ENCODE results near the gene PDCD2L. TPM values are rescaled to one million over a fixed set of nuclear protein-coding genes. Genes with fewer than 3 reads are reported as not detected.

PDCD2L gene
- polyA plus RNA-seq, 1 donor (not counting 4 experiments of a cell fraction or from before 2014, with no cell fraction given), result 23.8 TPM

DNA sequence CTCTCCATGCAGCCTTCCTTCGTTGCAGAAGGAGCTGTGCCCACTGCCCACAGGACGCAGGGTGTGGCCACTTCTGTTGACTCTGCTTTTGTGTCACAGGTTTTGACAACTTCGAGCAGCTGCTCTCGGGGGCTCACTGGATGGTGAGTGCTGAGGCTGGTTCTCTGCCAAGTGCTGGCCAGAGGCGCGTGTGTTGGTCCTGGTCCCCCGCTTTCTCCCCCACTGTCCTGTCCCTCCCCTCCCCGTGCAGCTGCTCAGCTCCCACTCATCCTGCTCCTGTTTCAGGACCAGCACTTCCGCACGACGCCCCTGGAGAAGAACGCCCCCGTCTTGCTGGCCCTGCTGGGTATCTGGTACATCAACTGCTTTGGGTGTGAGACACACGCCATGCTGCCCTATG is 10.6 kb upstream of the PDCD2L start:
- Histone ChIP-seq H3K9me1 (ENCODE audit: control insufficient read depth, extremely low read depth, insufficient read depth, low read length) (no peaks in the 10 kb centered on the region), H3K27ac (ENCODE audit: control insufficient read depth, insufficient read depth, low read length) (no peak overlapping the region), H4K20me1 (ENCODE audit: control insufficient read depth, extremely low read depth, insufficient read depth, low read length) (no peaks in the 10 kb centered on the region), H3K79me2 (ENCODE audit: control insufficient read depth, insufficient read depth, low read length) (no peaks in the 10 kb centered on the region), H2AFZ (ENCODE audit: control insufficient read depth, low read length) (no peak overlapping the region), H3K27me3 (ENCODE audit: control insufficient read depth, extremely low read depth, insufficient read depth, low read length) (no peaks in the 10 kb centered on the region), H3K36me3 (ENCODE audit: control insufficient read depth in 2 of 2, extremely low read depth in 1 of 2, insufficient read depth in 2 of 2, low read length in 2 of 2) (peaks cover 59 to 68% of the 10 kb centered on the region in 2 experiments), H3K9me3 (ENCODE audit: control insufficient read depth, low read depth, low read length) (no peaks in the 10 kb centered on the region), H3K4me1 (ENCODE audit: control insufficient read depth, extremely low read depth, insufficient read depth, low read length) (no peaks in the 10 kb centered on the region), H3K4me2 (ENCODE audit: control insufficient read depth, extremely low read depth, insufficient read depth, low read depth, low read length) (no peak overlapping the region), H3K9ac (ENCODE audit: control insufficient read depth, extremely low read depth, insufficient read depth, low read length) (no peak overlapping the region), H3K4me3 (ENCODE audit: control insufficient read depth in 2 of 3, extremely low read depth in 1 of 3, insufficient read depth in 2 of 3, low read depth in 1 of 3, low read length in 3 of 3) (no peak overlapping the region)
- DNase-seq (ENCODE audit: low read depth, low spot score) (no peak), FAIRE-seq (no peak)
- TF ChIP-seq EZH2 (IDR thresholded peaks at IDR 0.05; ENCODE audit: low read length), result no peak
- TF ChIP-seq, protein P1, sequence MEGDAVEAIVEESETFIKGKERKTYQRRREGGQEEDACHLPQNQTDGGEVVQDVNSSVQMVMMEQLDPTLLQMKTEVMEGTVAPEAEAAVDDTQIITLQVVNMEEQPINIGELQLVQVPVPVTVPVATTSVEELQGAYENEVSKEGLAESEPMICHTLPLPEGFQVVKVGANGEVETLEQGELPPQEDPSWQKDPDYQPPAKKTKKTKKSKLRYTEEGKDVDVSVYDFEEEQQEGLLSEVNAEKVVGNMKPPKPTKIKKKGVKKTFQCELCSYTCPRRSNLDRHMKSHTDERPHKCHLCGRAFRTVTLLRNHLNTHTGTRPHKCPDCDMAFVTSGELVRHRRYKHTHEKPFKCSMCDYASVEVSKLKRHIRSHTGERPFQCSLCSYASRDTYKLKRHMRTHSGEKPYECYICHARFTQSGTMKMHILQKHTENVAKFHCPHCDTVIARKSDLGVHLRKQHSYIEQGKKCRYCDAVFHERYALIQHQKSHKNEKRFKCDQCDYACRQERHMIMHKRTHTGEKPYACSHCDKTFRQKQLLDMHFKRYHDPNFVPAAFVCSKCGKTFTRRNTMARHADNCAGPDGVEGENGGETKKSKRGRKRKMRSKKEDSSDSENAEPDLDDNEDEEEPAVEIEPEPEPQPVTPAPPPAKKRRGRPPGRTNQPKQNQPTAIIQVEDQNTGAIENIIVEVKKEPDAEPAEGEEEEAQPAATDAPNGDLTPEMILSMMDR (optimal IDR thresholded peaks at IDR 0.05 in 1 of 3, IDR thresholded peaks at IDR 0.05 in 1 of 3, conservative IDR thresholded peaks at IDR 0.05 in 1 of 3; ENCODE audit: extremely low read depth in 1 of 3, insufficient read depth in 2 of 3, low read length in 3 of 3), result no peak
- dilution Hi-C loops (cut with MboI; ENCODE audit: extremely low pct_ligation_motif_present, low sequenced_read_pairs), result no loop called here

DNA sequence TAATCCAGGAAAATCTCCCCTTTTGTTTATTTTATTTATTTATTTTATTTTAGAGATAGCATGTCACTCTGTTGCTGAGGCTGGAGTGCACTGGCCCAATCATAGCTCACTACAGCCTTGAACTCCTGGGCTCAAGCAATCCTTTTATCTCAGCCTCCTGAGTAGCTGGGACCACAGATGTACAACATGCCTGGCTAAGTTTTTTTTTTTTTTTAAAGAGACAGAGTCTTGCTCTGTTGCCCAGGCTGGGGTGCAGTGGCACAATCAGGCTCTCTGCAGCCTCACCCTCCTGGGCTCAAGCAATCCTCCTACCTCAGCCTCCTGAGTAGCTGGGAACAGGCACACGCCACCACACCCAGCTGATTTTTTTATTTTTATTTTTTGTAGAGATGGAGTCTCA is 6.3 kb upstream of the PDCD2L start:
- H3K27ac ChIP-seq (ENCODE audit: control insufficient read depth, insufficient read depth, low read length), result no peak overlapping the region
- no peaks in the 10 kb centered on the region for H3K79me2 ChIP-seq (ENCODE audit: control insufficient read depth, insufficient read depth, low read length)
- no peaks in the 10 kb centered on the region for H3K27me3 ChIP-seq (ENCODE audit: control insufficient read depth, extremely low read depth, insufficient read depth, low read length)
- no peak overlapping the region for H3K4me2 ChIP-seq (ENCODE audit: control insufficient read depth, extremely low read depth, insufficient read depth, low read depth, low read length)
- no peak overlapping the region for H3K4me3 ChIP-seq (ENCODE audit: control insufficient read depth in 2 of 3, extremely low read depth in 1 of 3, insufficient read depth in 2 of 3, low read depth in 1 of 3, low read length in 3 of 3)
- H2AFZ ChIP-seq (ENCODE audit: control insufficient read depth, low read length), result no peak overlapping the region
- H3K9ac ChIP-seq (ENCODE audit: control insufficient read depth, extremely low read depth, insufficient read depth, low read length), result no peak overlapping the region
- H3K36me3 ChIP-seq (ENCODE audit: control insufficient read depth in 2 of 2, extremely low read depth in 1 of 2, insufficient read depth in 2 of 2, low read length in 2 of 2), result peaks cover 29 to 51% of the 10 kb centered on the region in 2 experiments
- no peaks in the 10 kb centered on the region for H3K4me1 ChIP-seq (ENCODE audit: control insufficient read depth, extremely low read depth, insufficient read depth, low read length)
- dilution Hi-C loops (cut with MboI; ENCODE audit: extremely low pct_ligation_motif_present, low sequenced_read_pairs), result no loop called here
- TF ChIP-seq, protein P1 (optimal IDR thresholded peaks at IDR 0.05 in 1 of 3, IDR thresholded peaks at IDR 0.05 in 1 of 3, conservative IDR thresholded peaks at IDR 0.05 in 1 of 3; ENCODE audit: extremely low read depth in 1 of 3, insufficient read depth in 2 of 3, low read length in 3 of 3), result no peak
- no peak for TF ChIP-seq EZH2 (IDR thresholded peaks at IDR 0.05; ENCODE audit: low read length)
- no peaks in the 10 kb centered on the region for H4K20me1 ChIP-seq (ENCODE audit: control insufficient read depth, extremely low read depth, insufficient read depth, low read length)
- no peaks in the 10 kb centered on the region for H3K9me3 ChIP-seq (ENCODE audit: control insufficient read depth, low read depth, low read length)
- FAIRE-seq (no peak), DNase-seq (ENCODE audit: low read depth, low spot score) (no peak)
- H3K9me1 ChIP-seq (ENCODE audit: control insufficient read depth, extremely low read depth, insufficient read depth, low read length), result no peaks in the 10 kb centered on the region
